ENCODE data around the gene DOCK1.

DOCK1 gene

DNA sequence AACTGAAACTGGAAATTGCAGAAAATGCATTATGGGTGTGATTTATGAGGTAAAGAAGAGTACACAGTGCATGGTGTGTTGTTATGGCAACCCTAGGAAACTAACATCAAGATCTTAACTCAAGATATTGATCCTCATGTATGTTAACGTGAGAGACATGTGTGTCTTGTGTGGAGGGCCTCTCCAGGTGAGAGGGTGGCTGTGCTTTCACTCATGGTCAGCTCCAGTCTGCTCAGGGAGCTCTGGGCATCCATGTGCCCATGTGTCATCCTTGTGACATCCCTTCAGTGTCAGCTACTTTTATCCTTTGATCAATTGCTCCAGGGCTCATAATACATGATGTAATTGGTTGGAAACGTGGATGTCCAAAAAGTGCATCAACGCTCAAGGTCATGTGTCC is 316.1 kb downstream of the DOCK1 start:
- in situ Hi-C loops (cut with MboI; ENCODE audit: low sequenced_read_pairs, unreplicated experiment) = no loop called here
- TF ChIP-seq, protein P1, sequence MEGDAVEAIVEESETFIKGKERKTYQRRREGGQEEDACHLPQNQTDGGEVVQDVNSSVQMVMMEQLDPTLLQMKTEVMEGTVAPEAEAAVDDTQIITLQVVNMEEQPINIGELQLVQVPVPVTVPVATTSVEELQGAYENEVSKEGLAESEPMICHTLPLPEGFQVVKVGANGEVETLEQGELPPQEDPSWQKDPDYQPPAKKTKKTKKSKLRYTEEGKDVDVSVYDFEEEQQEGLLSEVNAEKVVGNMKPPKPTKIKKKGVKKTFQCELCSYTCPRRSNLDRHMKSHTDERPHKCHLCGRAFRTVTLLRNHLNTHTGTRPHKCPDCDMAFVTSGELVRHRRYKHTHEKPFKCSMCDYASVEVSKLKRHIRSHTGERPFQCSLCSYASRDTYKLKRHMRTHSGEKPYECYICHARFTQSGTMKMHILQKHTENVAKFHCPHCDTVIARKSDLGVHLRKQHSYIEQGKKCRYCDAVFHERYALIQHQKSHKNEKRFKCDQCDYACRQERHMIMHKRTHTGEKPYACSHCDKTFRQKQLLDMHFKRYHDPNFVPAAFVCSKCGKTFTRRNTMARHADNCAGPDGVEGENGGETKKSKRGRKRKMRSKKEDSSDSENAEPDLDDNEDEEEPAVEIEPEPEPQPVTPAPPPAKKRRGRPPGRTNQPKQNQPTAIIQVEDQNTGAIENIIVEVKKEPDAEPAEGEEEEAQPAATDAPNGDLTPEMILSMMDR (IDR thresholded peaks at IDR 0.05; ENCODE audit: borderline replicate concordance, control extremely low read depth, extremely low read depth, insufficient read depth, missing control alignments) = no peak
- no peak for DNase-seq (ENCODE audit: low spot score)

DNA sequence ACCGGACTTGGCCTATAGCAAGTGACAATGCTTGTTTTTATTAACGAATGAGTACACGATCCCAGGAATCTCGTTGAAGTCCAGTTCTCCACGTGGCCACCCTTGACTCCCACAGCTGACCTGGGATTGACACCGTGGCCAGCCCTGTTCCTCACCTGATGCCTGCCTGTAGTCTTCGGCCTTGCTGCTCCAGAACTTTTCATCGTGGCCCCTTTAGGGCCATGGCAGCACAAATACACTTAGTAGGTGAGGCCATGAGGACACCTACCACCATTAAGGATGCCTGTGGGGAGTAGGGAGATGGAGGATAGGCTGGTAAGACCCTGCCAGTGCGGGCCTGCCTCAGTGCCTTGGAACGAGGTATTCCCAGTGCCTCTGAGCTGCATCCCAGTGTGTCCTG is 321.8 kb downstream of the DOCK1 start:
- TF ChIP-seq, protein P1 (IDR thresholded peaks at IDR 0.05; ENCODE audit: borderline replicate concordance, control extremely low read depth, extremely low read depth, insufficient read depth, missing control alignments) = no peak
- in situ Hi-C loops (cut with MboI; ENCODE audit: low sequenced_read_pairs, unreplicated experiment) = no loop called here
- no peak for DNase-seq (ENCODE audit: low spot score)

DNA sequence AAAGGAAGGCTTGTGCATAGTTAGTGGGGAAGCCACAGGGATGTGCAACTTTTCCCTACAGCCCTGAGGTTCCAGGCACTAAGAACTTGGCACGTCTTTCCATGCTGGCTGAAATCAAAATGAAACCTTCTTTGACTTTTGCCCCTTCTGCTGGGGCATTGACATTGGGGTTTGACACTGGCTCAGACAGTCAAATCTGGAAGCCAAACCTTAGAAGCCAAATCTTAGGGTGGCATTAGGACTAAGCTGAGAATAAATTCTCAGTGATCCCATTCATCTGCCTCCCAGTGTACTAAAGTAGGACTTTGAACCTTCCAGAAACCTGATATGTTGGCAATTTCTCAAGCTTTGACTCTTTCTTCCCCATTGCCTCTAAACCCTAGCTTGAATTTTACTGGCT is 322.4 kb downstream of the DOCK1 start:
- no peak for DNase-seq (ENCODE audit: low spot score)
- in situ Hi-C loops (cut with MboI; ENCODE audit: low sequenced_read_pairs, unreplicated experiment) = no loop called here
- TF ChIP-seq, protein P1 (IDR thresholded peaks at IDR 0.05; ENCODE audit: borderline replicate concordance, control extremely low read depth, extremely low read depth, insufficient read depth, missing control alignments) = no peak

DNA sequence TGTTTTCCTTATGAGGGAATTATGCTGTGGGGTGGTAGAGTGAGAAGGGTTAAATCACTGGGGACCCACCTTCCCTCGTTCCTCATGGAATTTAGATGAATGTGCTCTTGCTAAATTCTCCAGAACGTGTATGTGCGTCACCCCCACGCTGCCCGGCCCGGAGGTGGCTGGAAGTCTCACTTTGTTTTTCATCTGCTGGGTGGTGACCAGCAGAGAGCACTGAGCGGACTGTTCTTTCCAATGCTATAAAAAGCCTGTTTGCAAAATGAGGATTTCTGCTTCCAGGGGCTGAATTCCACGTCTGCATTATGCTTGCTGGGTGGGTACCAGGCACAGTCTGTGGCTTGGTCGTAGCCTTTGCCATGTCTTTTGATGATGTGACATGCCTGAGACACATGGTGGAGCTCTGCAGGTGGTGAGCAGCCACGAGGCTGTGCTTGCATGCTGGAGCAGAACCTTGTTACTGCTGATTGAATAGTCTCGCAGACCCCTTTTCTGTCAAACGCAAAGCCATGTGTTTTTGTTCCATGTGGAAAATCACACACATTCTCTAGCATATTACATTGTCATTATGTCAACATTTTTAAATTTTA is 323.1 kb downstream of the DOCK1 start:
- no peak for DNase-seq (ENCODE audit: low spot score)
- in situ Hi-C loops (cut with MboI; ENCODE audit: low sequenced_read_pairs, unreplicated experiment) = no loop called here
- TF ChIP-seq, protein P1 (IDR thresholded peaks at IDR 0.05; ENCODE audit: borderline replicate concordance, control extremely low read depth, extremely low read depth, insufficient read depth, missing control alignments) = no peak

DNA sequence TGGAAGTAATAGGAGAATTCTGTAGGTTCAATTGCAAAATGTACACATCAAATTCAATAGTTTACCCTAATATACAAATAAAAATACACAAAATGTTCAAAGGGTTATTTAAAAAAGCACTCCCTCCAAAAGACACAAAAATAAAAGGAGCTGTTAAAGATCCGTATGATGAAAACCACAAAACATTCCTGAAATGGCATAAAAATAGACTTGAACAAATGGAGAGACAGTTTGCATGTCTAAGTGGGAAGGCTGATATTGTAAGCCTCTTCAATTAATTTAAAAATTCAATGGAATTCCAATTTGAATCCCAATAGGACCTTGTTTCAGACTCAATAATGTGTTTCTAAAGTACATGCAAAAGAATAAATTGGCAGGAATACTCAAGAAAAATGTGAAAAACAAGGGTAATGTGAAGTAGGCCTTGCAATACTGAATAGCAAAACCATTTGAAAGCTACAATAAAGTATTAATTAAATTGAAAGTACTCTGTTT is 329.1 kb downstream of the DOCK1 start:
- in situ Hi-C loops (cut with MboI; ENCODE audit: low sequenced_read_pairs, unreplicated experiment) = no loop called here
- DNase-seq (ENCODE audit: low spot score) = no peak
- TF ChIP-seq, protein P1 (IDR thresholded peaks at IDR 0.05; ENCODE audit: borderline replicate concordance, control extremely low read depth, extremely low read depth, insufficient read depth, missing control alignments) = no peak

DNA sequence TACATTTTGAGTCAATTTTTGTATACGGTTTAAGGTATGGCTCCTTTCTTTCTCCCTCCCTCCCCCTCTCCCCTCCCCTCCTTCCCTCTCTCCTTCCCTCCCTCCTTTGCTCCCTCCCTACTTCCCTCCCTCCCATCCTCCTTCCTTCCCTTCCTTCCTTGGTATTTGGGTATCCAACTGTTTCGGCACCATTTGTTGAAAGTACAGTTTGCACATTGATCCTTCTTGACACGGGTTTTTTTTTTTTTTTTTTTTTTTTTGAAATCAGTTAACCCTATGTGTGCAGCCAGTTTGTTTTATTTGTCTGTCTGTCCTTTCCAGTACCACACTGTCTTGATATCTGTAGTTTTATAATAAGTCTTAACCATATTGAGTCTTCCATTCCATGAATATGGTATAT is 331.0 kb downstream of the DOCK1 start:
- TF ChIP-seq, protein P1 (IDR thresholded peaks at IDR 0.05; ENCODE audit: borderline replicate concordance, control extremely low read depth, extremely low read depth, insufficient read depth, missing control alignments) = no peak
- in situ Hi-C loops (cut with MboI; ENCODE audit: low sequenced_read_pairs, unreplicated experiment) = no loop called here
- no peak for DNase-seq (ENCODE audit: low spot score)
